WTC11 (cell line): ENCODE data around the gene GPR39. TPM values are rescaled to one million over a fixed set of nuclear protein-coding genes. Genes with fewer than 3 reads are reported as not detected.

Experiments used
- ATAC-seq: fragments of 200-7000 bp; cut with Tn5 transposase; 2 replicates; pipeline ENCODE4 v1.10.0; 2021; ENCODE audit warnings: mild to moderate bottlenecking, moderate library complexity
- CTCF ChIA-PET: fragments of 300-600 bp; sonication (Branson Sonifier 250); formaldehyde crosslinking; loops from one replicate; lab custom pipeline; 2021; ENCODE audit warnings: antibody characterized with exemption; lab: Charles Lee
- POLR2A ChIA-PET: fragments of 350-600 bp; sonication (Branson Sonifier 250); formaldehyde crosslinking; loops from one replicate; lab custom pipeline; 2021; ENCODE audit warnings: antibody characterized with exemption; lab: Charles Lee
- DNase-seq: peaks from one replicate; pipeline ENCODE4 v3.0.0; 2021; ENCODE audit warnings: low spot score
- H3K27ac Mint-ChIP-seq: 2 replicates; pipeline ENCODE4 v1.8.0; 2021; ENCODE audit warnings: mixed read lengths
- H3K27me3 Mint-ChIP-seq: 2 replicates; pipeline ENCODE4 v1.8.0; 2021; ENCODE audit warnings: low read depth, mild to moderate bottlenecking, moderate library complexity, mixed read lengths
- H3K36me3 Mint-ChIP-seq: 2 replicates; pipeline ENCODE4 v1.8.0; 2021; ENCODE audit warnings: mixed read lengths
- H3K4me1 Mint-ChIP-seq: 2 replicates; pipeline ENCODE4 v1.8.0; 2022; ENCODE audit warnings: mixed read lengths
- H3K4me3 Mint-ChIP-seq: 2 replicates; pipeline ENCODE4 v1.8.0; 2021; ENCODE audit warnings: mild to moderate bottlenecking, moderate library complexity, mixed read lengths
- H3K9me3 Mint-ChIP-seq: 2 replicates; pipeline ENCODE4 v1.8.0; 2021; ENCODE audit warnings: mixed read lengths
- AFF4 ChIP-seq: sonication (generic); formaldehyde crosslinking; IDR thresholded peaks from 2 replicates; pipeline ENCODE4 v1.8.1; 2023; ENCODE audit warnings: mild to moderate bottlenecking, missing genetic modification reagents, borderline replicate concordance
- CREB1 ChIP-seq: sonication (generic); formaldehyde crosslinking; IDR thresholded peaks from 2 replicates; pipeline ENCODE4 v1.8.0; 2023; ENCODE audit warnings: mild to moderate bottlenecking, missing genetic modification reagents
- CREM ChIP-seq: sonication (generic); formaldehyde crosslinking; IDR thresholded peaks from 2 replicates; pipeline ENCODE4 v1.8.1; 2022; ENCODE audit warnings: mild to moderate bottlenecking, missing genetic modification reagents, moderate library complexity
- ESRRA ChIP-seq: sonication (generic); formaldehyde crosslinking; IDR thresholded peaks from 2 replicates; pipeline ENCODE4 v1.8.1; 2022; ENCODE audit warnings: mild to moderate bottlenecking, missing genetic modification reagents, borderline replicate concordance
- FOXJ3 ChIP-seq: sonication (generic); formaldehyde crosslinking; IDR thresholded peaks from 2 replicates; pipeline ENCODE4 v1.9.0; 2021; ENCODE audit warnings: missing genetic modification reagents, mild to moderate bottlenecking, borderline replicate concordance
- IRF1 ChIP-seq: sonication (generic); formaldehyde crosslinking; IDR thresholded peaks from 2 replicates; pipeline ENCODE4 v1.8.0; 2023; ENCODE audit warnings: missing genetic modification reagents
- JAZF1 ChIP-seq: fragments of 250-450 bp; sonication (Bioruptor Pico); IDR thresholded peaks from 2 replicates; pipeline ENCODE4 v1.9.0; 2021; ENCODE audit warnings: moderate library complexity, mild to moderate bottlenecking, inconsistent platforms
- NFE2L1 ChIP-seq: sonication (generic); formaldehyde crosslinking; IDR thresholded peaks from 2 replicates; pipeline ENCODE4 v1.8.1; 2023; ENCODE audit warnings: missing genetic modification reagents
- NFYB ChIP-seq: sonication (generic); formaldehyde crosslinking; conservative IDR thresholded peaks from 2 replicates; pipeline ENCODE4 v1.8.0; 2022; ENCODE audit warnings: low read depth, missing genetic modification reagents
- ZNF138 ChIP-seq: sonication (generic); formaldehyde crosslinking; conservative IDR thresholded peaks from 2 replicates; pipeline ENCODE4 v1.8.1; 2022; ENCODE audit warnings: mild to moderate bottlenecking, moderate library complexity, missing genetic modification reagents
- ZSCAN18 ChIP-seq: fragments of 250-450 bp; sonication (Bioruptor Pico); IDR thresholded peaks from 2 replicates; pipeline ENCODE4 v2.1.2; 2022; ENCODE audit warnings: mild to moderate bottlenecking, moderate library complexity
- total RNA-seq: library from RNA; stranded (reverse); gene quantifications from 3 replicates; pipeline ENCODE4 v1.2.3, GENCODE V29; 2021

GPR39 gene
- total RNA-seq, 1 experiment from 2014 or later: 0.74 TPM

GRCh38 chr2:132584976-132585817 is 168.6 kb downstream of the GPR39 start:
- Mint-ChIP-seq H3K4me3 (no peak overlapping the region), H3K9me3 (no peaks in the 10 kb centered on the region), H3K36me3 (no peaks in the 10 kb centered on the region), H3K4me1 (peaks cover 35% of the 10 kb centered on the region), H3K27ac (no peak overlapping the region), H3K27me3 (no peaks in the 10 kb centered on the region; the same call in 1 of the 2 replicates)
- CTCF ChIA-PET: no interaction called here
- POLR2A ChIA-PET: no interaction called here
- DNase-seq: no peak
- ATAC-seq: no peak
- no peak for TF ChIP-seq JAZF1 (CRISPR knock-in tag)
- TF ChIP-seq FOXJ3 (CRISPR knock-in tag): no peak
- no peak for TF ChIP-seq IRF1 (CRISPR knock-in tag)
- TF ChIP-seq ZNF138 (CRISPR knock-in tag): no peak
- no peak for TF ChIP-seq AFF4
- TF ChIP-seq NFYB (CRISPR knock-in tag): no peak

GRCh38 chr2:132586101-132586511 is 169.5 kb downstream of the GPR39 start:
- Mint-ChIP-seq H3K27ac (no peak overlapping the region), H3K9me3 (peaks cover 4% of the 10 kb centered on the region; the same call in 1 of the 2 replicates), H3K27me3 (no peaks in the 10 kb centered on the region; the same call in 1 of the 2 replicates), H3K4me1 (peaks cover 40% of the 10 kb centered on the region), H3K4me3 (no peak overlapping the region), H3K36me3 (no peaks in the 10 kb centered on the region)
- ATAC-seq (no peak), DNase-seq (no peak)
- TF ChIP-seq CREB1 (CRISPR knock-in tag): no peak
- TF ChIP-seq ESRRA (CRISPR knock-in tag): 0 out of 2 replicates have a peak, but pooled peaks have one; percentile 35
- ChIA-PET POLR2A (no interaction called here), CTCF (interaction anchor here (1.9 kb wide), 1 partner anchor 39 kb away, joined by 5 read pairs; no protein-coding TSS in a partner anchor)

GRCh38 chr2:132586835-132587234 is 170.2 kb downstream of the GPR39 start:
- DNase-seq (no peak), ATAC-seq (no peak)
- no peaks in the 10 kb centered on the region; the same call in 1 of the 2 replicates for H3K27me3 Mint-ChIP-seq
- TF ChIP-seq ZSCAN18 (CRISPR knock-in tag) (no peak), CREM (no peak)
- ChIA-PET CTCF (interaction anchor here (1.9 kb wide), 1 partner anchor 40 kb away, joined by 5 read pairs; no protein-coding TSS in a partner anchor), POLR2A (no interaction called here)
- peaks cover 40% of the 10 kb centered on the region for H3K4me1 Mint-ChIP-seq
- no peak overlapping the region for H3K27ac Mint-ChIP-seq
- peaks cover 9% of the 10 kb centered on the region; the same call in 1 of the 2 replicates for H3K9me3 Mint-ChIP-seq
- no peak overlapping the region for H3K4me3 Mint-ChIP-seq
- no peaks in the 10 kb centered on the region for H3K36me3 Mint-ChIP-seq

- Mint-ChIP-seq H3K4me1 (peaks cover 35% of the 10 kb centered on the region), H3K36me3 (no peaks in the 10 kb centered on the region), H3K27me3 (no peaks in the 10 kb centered on the region; the same call in 1 of the 2 replicates), H3K27ac (no peak overlapping the region), H3K4me3 (no peak overlapping the region), H3K9me3 (peaks cover 16% of the 10 kb centered on the region; the same call in 1 of the 2 replicates)
- TF ChIP-seq NFE2L1 (CRISPR knock-in tag): no peak
- ChIA-PET CTCF (interaction anchor here (1.1 to 1.8 kb wide), 3 partner anchors 63 to 140 kb away, joined by 4 to 7 read pairs (median 5); no protein-coding TSS in a partner anchor), POLR2A (no interaction called here)
- no peak for ATAC-seq
- no peak for DNase-seq
Measured at GRCh38 chr2:132588576-132588975, 172.0 kb downstream of the GPR39 start.
